ENCODE data around the gene CKB.
A peak's percentile ranks its signal among the peaks of the same experiment; 100 is the strongest.

CKB gene

GRCh38 chr14:103522649-103523574 lies at the start of gene CKB:
Gene CKB (minus strand): TSS chr14:103522830. CDS start chr14:103522493, 337 bp downstream.
- ATAC-seq = no peak
- Mint-ChIP-seq H3K27ac (no peak within 1 kb of the TSS), H3K36me3 (no peaks in the 10 kb centered on the region), H3K9me3 (no peaks in the 10 kb centered on the region), H3K4me3 (peak within 1 kb of the TSS; percentile 34), H3K4me1 (peaks cover 52% of the 10 kb centered on the region), H3K27me3 (peaks cover 19% of the 10 kb centered on the region)

- peaks cover 11% of the 10 kb centered on the region for H3K36me3 Mint-ChIP-seq
- H3K4me3 Mint-ChIP-seq = no peak overlapping the region
- no peaks in the 10 kb centered on the region for H3K27me3 Mint-ChIP-seq
- no peak for ATAC-seq
- no peak overlapping the region for H3K27ac Mint-ChIP-seq
- H3K9me3 Mint-ChIP-seq = no peaks in the 10 kb centered on the region
- H3K4me1 Mint-ChIP-seq = peaks cover 30% of the 10 kb centered on the region
Measured at GRCh38 chr14:103569408-103569807, 46.8 kb upstream of the CKB start.

GRCh38 chr14:103568952-103569351 lies 46.3 kb upstream of the CKB start:
- Mint-ChIP-seq H3K27me3 (no peaks in the 10 kb centered on the region), H3K36me3 (peaks cover 7% of the 10 kb centered on the region), H3K27ac (no peak overlapping the region), H3K9me3 (no peaks in the 10 kb centered on the region), H3K4me1 (peaks cover 32% of the 10 kb centered on the region), H3K4me3 (no peak overlapping the region)
- no peak for ATAC-seq

GRCh38 chr14:103563844-103564505 lies 41.3 kb upstream of the CKB start:
- H3K9me3 Mint-ChIP-seq = no peaks in the 10 kb centered on the region
- H3K27ac Mint-ChIP-seq = peak overlapping the region; percentile 94
- peaks cover 59% of the 10 kb centered on the region for H3K4me1 Mint-ChIP-seq
- H3K36me3 Mint-ChIP-seq = peaks cover 7% of the 10 kb centered on the region
- no peaks in the 10 kb centered on the region for H3K27me3 Mint-ChIP-seq
- no peak for ATAC-seq
- peak overlapping the region; percentile 91 for H3K4me3 Mint-ChIP-seq

GRCh38 chr14:103563226-103563620 lies 40.6 kb upstream of the CKB start:
- no peaks in the 10 kb centered on the region for H3K9me3 Mint-ChIP-seq
- peaks cover 7% of the 10 kb centered on the region for H3K36me3 Mint-ChIP-seq
- no peaks in the 10 kb centered on the region for H3K27me3 Mint-ChIP-seq
- no peak for ATAC-seq
- peak overlapping the region; percentile 91 for H3K4me3 Mint-ChIP-seq
- peak overlapping the region; percentile 94 for H3K27ac Mint-ChIP-seq
- peaks cover 62% of the 10 kb centered on the region for H3K4me1 Mint-ChIP-seq

- Mint-ChIP-seq H3K27me3 (no peaks in the 10 kb centered on the region), H3K9me3 (no peaks in the 10 kb centered on the region), H3K27ac (peak within 1 kb of the TSS; percentile 94), H3K4me1 (peaks cover 57% of the 10 kb centered on the region), H3K36me3 (peaks cover 7% of the 10 kb centered on the region), H3K4me3 (peak within 1 kb of the TSS; percentile 91)
- peak; percentile 92 for ATAC-seq
Measured at GRCh38 chr14:103562429-103563225, 40.0 kb upstream of the CKB start, which contains the start of the genes BAG5 and COA8. Gene BAG5 (minus strand): TSS chr14:103562657. CDS start chr14:103561164, 1,493 bp downstream. Gene COA8 (plus strand): TSS chr14:103562960. CDS start chr14:103563002, 42 bp downstream.

- Mint-ChIP-seq H3K9me3 (no peaks in the 10 kb centered on the region), H3K27ac (peak overlapping the region; percentile 94), H3K27me3 (no peaks in the 10 kb centered on the region), H3K4me1 (peaks cover 57% of the 10 kb centered on the region), H3K36me3 (peaks cover 7% of the 10 kb centered on the region), H3K4me3 (peak overlapping the region; percentile 91)
- ATAC-seq = no peak
Measured at GRCh38 chr14:103562179-103562428, 39.5 kb upstream of the CKB start.

GRCh38 chr14:103561381-103562178 lies 39.0 kb upstream of the CKB start:
- peak overlapping the region; percentile 91 for H3K4me3 Mint-ChIP-seq
- H3K36me3 Mint-ChIP-seq = peaks cover 7% of the 10 kb centered on the region
- peaks cover 57% of the 10 kb centered on the region for H3K4me1 Mint-ChIP-seq
- H3K27me3 Mint-ChIP-seq = no peaks in the 10 kb centered on the region
- H3K27ac Mint-ChIP-seq = peak overlapping the region; percentile 94
- no peaks in the 10 kb centered on the region for H3K9me3 Mint-ChIP-seq
- peak; percentile 43 for ATAC-seq

- no peaks in the 10 kb centered on the region for H3K27me3 Mint-ChIP-seq
- H3K9me3 Mint-ChIP-seq = no peaks in the 10 kb centered on the region
- ATAC-seq = no peak
- H3K27ac Mint-ChIP-seq = no peak overlapping the region
- H3K36me3 Mint-ChIP-seq = peaks cover 7% of the 10 kb centered on the region
- H3K4me1 Mint-ChIP-seq = peaks cover 54% of the 10 kb centered on the region
- H3K4me3 Mint-ChIP-seq = peak overlapping the region; percentile 91
Measured at GRCh38 chr14:103560691-103561090, 38.1 kb upstream of the CKB start.

- Mint-ChIP-seq H3K36me3 (peaks cover 7% of the 10 kb centered on the region), H3K27ac (no peak overlapping the region), H3K9me3 (no peaks in the 10 kb centered on the region), H3K4me3 (no peak overlapping the region), H3K4me1 (peaks cover 55% of the 10 kb centered on the region), H3K27me3 (no peaks in the 10 kb centered on the region)
- no peak for ATAC-seq
Measured at GRCh38 chr14:103559766-103560165, 37.1 kb upstream of the CKB start.

GRCh38 chr14:103558071-103558882 lies 35.6 kb upstream of the CKB start:
- Mint-ChIP-seq H3K36me3 (peaks cover 7% of the 10 kb centered on the region), H3K4me3 (no peak overlapping the region), H3K27me3 (no peaks in the 10 kb centered on the region), H3K27ac (no peak overlapping the region), H3K4me1 (peaks cover 46% of the 10 kb centered on the region), H3K9me3 (no peaks in the 10 kb centered on the region)
- ATAC-seq = no peak

- Mint-ChIP-seq H3K9me3 (no peaks in the 10 kb centered on the region), H3K36me3 (peaks cover 16% of the 10 kb centered on the region), H3K27me3 (no peaks in the 10 kb centered on the region), H3K4me3 (no peak overlapping the region), H3K27ac (no peak overlapping the region), H3K4me1 (peaks cover 43% of the 10 kb centered on the region)
- ATAC-seq = no peak
Measured at GRCh38 chr14:103556946-103557758, 34.5 kb upstream of the CKB start.

- Mint-ChIP-seq H3K4me1 (peaks cover 36% of the 10 kb centered on the region), H3K36me3 (peaks cover 16% of the 10 kb centered on the region), H3K9me3 (no peaks in the 10 kb centered on the region), H3K27ac (no peak overlapping the region), H3K27me3 (no peaks in the 10 kb centered on the region), H3K4me3 (no peak overlapping the region)
- no peak for ATAC-seq
Measured at GRCh38 chr14:103555559-103556337, 33.1 kb upstream of the CKB start.

Measured in stimulated activated memory B cell treated with anti-CD40 and anti-IgM and Interleukin-4, amounts not matched to agents 10 μg/mL and 1 μg/mL and 100 μg/mL, for 72 hours (primary cell).